SK-N-SH (cell line): Measurements from ENCODE around the gene PCNX4.
"Not testable (repeated sequence)": the region's sequence is repeated elsewhere in the genome, so short reads cannot be mapped to it uniquely, and the experiment has no call there.

ENCODE experiments used
- EP300 ChIP-seq, 2 experiments: IDR thresholded peaks; 2 replicates each; pipeline versions ENCODE4 v1.4.0 to v1.6.1; 2012; ENCODE audit warnings: borderline replicate concordance in 1 of 2, low read depth in 1 of 2, low read length in 1 of 2
- POLR2AphosphoS5 ChIP-seq: IDR thresholded peaks from 2 replicates; pipeline ENCODE4 v1.6.1; 2012; ENCODE audit warnings: low read depth, low read length
- SIN3A ChIP-seq: IDR thresholded peaks from 2 replicates; pipeline ENCODE4 v1.6.1; 2012; ENCODE audit warnings: low read depth, mild to moderate bottlenecking, low read length, moderate library complexity, borderline replicate concordance
- TAF1 ChIP-seq: IDR thresholded peaks from 2 replicates; pipeline ENCODE4 v1.6.1; 2012; ENCODE audit warnings: low read depth, mild to moderate bottlenecking, low read length, moderate library complexity, borderline replicate concordance
- TF ChIP-seq, protein P1 (sequence below): fragments of 200-600 bp; sonication (generic); IDR thresholded peaks from 2 replicates; pipeline ENCODE4 v1.6.1; 2017; ENCODE audit warnings: antibody characterized with exemption, mild to moderate bottlenecking, moderate library complexity
- TF ChIP-seq, protein P2 (sequence below): IDR thresholded peaks from 2 replicates; pipeline ENCODE4 v1.6.1; 2012; ENCODE audit warnings: mild to moderate bottlenecking, low read depth, low read length, moderate library complexity

DNA sequence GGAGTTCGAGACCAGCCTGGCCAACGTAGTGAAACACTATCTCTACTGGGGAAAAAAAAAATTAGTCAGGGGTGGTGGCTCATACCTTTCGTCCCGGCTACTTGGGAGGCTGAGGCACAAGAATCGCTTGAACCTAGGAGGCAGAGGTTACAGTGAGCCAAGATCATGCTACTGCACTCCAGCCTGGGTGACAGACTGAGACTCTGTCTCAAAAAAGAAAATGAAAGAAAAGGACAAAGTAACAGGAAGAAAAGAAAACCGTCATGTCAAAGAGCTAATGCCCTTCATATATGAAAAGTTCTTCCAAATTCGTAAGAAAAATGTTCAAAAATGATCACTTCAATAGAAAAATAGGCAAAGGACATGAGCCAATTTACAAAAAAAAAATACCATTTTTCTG is 8.1 kb downstream of the PCNX4 start:
- TF ChIP-seq EP300 (IDR thresholded peaks at IDR 0.05; ENCODE audit: borderline replicate concordance in 1 of 2, low read depth in 1 of 2, low read length in 1 of 2); POLR2AphosphoS5; TAF1; SIN3A: not testable (repeated sequence)
- TF ChIP-seq, protein P1, sequence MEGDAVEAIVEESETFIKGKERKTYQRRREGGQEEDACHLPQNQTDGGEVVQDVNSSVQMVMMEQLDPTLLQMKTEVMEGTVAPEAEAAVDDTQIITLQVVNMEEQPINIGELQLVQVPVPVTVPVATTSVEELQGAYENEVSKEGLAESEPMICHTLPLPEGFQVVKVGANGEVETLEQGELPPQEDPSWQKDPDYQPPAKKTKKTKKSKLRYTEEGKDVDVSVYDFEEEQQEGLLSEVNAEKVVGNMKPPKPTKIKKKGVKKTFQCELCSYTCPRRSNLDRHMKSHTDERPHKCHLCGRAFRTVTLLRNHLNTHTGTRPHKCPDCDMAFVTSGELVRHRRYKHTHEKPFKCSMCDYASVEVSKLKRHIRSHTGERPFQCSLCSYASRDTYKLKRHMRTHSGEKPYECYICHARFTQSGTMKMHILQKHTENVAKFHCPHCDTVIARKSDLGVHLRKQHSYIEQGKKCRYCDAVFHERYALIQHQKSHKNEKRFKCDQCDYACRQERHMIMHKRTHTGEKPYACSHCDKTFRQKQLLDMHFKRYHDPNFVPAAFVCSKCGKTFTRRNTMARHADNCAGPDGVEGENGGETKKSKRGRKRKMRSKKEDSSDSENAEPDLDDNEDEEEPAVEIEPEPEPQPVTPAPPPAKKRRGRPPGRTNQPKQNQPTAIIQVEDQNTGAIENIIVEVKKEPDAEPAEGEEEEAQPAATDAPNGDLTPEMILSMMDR: not testable (repeated sequence)
- TF ChIP-seq, protein P2, sequence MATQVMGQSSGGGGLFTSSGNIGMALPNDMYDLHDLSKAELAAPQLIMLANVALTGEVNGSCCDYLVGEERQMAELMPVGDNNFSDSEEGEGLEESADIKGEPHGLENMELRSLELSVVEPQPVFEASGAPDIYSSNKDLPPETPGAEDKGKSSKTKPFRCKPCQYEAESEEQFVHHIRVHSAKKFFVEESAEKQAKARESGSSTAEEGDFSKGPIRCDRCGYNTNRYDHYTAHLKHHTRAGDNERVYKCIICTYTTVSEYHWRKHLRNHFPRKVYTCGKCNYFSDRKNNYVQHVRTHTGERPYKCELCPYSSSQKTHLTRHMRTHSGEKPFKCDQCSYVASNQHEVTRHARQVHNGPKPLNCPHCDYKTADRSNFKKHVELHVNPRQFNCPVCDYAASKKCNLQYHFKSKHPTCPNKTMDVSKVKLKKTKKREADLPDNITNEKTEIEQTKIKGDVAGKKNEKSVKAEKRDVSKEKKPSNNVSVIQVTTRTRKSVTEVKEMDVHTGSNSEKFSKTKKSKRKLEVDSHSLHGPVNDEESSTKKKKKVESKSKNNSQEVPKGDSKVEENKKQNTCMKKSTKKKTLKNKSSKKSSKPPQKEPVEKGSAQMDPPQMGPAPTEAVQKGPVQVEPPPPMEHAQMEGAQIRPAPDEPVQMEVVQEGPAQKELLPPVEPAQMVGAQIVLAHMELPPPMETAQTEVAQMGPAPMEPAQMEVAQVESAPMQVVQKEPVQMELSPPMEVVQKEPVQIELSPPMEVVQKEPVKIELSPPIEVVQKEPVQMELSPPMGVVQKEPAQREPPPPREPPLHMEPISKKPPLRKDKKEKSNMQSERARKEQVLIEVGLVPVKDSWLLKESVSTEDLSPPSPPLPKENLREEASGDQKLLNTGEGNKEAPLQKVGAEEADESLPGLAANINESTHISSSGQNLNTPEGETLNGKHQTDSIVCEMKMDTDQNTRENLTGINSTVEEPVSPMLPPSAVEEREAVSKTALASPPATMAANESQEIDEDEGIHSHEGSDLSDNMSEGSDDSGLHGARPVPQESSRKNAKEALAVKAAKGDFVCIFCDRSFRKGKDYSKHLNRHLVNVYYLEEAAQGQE: not testable (repeated sequence)
